Stimulated activated CD8-positive, alpha-beta memory T cell treated with anti-CD3 and anti-CD28 coated beads, Interleukin-4, amount 100 ng/mL, for 4 hours (primary cell): ENCODE results near the gene TBCK.
"Not testable (repeated sequence)": the region's sequence is repeated elsewhere in the genome, so short reads cannot be mapped to it uniquely, and the experiment has no call there.

Experiments
- DNase-seq, 2 donors: peaks; one replicate each; pipeline ENCODE4 v3.0.0-alpha.2; 2020; ENCODE audit warnings: low read depth in 2 of 2, low spot score in 1 of 2

Gene TBCK

DNA sequence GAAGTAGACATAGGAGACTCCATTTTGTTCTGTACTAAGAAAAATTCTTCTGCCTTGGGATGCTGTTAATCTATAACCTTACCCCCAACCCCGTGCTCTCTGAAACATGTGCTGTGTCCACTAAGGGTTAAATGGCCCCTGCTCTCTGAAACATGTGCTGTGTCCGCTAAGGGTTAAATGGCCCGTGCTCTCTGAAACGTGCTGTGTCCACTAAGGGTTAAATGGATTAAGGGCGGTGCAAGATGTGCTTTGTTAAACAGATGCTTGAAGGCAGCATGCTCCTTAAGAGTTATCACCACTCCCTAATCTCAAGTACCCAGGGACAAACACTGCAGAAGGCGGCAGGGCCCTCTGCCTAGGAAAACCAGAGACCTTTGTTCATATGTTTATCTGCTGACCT is 5.8 kb upstream of the TBCK start:
- not testable (repeated sequence) for DNase-seq

DNA sequence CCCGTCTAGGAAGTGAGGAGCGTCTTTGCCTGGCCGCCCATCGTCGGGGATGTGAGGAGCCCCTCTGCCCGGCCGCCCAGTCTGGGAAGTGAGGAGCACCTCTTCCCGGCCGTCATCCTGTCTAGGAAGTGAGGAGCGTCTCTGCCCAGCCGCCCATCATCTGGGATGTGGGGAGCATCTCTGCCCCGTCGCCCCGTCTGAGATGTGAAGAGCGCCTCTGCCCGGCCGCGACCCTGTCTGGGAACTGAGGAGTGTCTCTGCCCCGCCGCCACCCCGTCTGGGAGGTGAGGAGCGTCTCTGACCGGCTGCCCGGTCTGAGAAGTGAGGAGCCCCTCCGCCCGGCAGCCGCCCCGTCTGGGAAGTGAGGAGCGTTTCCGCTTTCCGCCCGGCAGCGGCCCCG is 5.2 kb upstream of the TBCK start:
- DNase-seq: not testable (repeated sequence)

DNA sequence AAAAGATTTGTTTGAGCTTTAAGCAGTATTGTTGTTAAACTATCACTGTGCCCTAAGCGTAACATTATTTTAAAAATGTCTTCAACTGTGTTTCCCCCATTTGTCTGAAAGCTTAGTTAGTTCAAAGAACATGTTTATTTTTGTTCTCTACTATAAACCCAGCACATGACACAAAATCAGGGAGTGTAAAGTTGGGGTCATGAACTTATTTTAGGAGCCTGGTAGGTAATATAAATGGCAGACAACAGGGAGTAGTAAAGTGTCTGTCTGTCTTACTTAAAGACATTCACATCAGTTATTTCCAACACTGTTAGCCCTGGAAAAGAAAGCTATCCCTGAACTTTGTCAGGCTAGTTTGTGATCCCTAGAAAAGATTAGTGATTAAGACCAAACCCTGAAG is 4.2 kb upstream of the TBCK start:
- DNase-seq: no peak

DNA sequence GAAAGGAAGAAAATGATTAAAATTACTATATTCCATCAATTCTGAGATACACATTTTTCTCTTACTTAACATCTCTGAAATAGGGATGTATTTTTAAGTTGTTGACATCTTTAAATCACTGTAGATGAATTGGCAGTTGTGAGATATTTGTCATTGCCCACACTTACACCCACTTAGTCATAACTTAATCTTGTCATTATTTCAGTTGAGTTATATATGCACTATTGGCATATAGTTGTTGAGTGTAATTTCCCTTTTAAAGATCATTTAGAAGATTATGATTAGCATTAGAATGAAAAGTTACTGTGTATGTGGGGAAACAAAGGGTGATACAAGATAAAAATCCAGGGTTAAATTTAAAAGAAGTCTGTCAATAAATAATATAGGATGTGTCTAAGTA is 2.5 kb upstream of the TBCK start:
- DNase-seq: no peak

DNA sequence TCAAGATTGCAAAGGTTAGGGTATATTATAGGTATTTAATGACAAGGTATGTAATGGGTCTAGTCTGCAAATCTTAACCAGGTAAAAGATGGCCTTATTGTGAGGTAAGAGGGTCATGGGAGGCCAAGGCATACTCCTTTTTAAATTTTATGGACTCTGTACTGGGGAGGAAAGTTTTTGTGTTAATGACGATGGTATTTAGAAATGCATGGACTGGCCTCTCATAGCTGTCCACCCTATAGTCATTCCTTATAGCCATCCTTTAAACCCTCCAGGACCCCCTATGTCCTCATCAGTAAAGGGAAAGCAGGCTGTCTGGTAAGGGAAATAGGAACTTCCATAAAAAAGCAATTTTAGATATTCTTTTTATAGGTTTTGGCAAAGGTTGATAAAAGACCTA is 1.8 kb upstream of the TBCK start:
- DNase-seq: no peak

DNA sequence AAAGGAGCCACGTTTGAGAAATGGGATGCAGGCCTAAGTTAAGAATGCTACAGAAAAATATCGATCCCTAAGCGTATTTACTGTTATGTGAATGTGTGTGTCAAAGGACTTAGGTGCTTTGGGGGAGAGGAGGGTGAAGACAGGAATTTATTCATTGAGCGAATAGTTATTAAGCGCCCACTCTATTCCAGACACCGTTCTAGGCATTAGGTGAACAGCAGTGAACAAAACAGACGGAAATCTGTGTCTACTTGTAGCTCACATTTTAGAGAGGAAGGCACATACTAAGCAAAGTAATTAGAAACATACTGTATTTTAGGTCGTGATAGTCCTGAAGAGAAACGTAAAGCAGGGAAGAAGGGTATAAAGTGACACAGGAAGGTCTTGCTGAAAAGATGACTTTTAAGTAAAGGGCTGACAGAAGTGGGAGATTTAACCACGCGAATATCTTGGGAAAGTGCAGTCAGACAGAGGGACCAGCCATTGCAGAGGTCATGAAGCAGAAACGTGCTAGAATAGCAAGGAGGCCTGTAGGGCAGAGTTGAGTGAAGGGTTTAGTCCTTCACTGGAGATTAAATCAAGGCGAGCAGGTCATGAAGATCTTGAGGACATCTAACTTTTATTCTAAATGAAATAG is 882 bp upstream of the TBCK start:
- no peak for DNase-seq

DNA sequence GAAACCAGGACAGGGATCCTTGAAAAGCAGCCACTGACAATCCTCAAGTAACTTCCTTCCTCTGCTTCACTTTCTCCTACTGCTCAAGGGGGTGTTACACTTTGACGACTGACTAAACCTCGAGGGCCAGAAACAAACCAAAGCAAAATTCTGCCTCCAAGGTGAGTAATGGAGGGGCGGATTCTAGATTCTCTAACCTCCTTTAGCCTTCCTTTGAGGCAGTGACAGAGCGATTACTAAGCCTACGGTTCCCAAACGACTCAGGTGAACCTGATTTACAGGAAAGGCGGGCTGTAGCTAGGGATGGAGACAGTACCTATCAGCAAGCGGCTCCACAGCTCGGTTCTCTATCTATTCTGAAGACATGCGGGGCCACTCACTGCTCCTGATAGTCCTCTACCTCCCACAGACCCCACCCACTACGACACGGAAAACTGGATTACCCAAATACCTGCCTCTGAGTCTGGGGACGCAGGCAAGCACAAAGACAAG is 487 bp downstream of the TBCK start:
- peak; percentile 14 to 19 for DNase-seq

DNA sequence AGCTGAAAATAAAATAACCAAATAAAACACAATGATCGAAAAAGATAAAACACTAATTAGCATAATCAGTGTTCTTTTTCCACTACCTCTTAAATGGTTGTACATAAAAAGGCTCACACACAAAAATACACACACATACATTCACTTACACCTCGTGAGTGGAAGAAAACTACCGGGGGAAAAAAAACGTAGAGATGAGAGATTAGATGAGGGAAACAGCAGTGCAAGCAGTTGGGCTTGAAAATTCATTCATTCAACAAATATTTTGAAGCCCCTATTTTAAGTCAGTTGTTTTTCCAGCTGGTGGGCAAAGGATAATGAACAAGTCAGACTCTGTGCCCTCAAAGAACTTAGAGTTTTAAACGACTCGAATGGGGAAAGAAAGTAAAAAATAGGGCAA is 1.0 kb downstream of the TBCK start:
- DNase-seq: no peak

DNA sequence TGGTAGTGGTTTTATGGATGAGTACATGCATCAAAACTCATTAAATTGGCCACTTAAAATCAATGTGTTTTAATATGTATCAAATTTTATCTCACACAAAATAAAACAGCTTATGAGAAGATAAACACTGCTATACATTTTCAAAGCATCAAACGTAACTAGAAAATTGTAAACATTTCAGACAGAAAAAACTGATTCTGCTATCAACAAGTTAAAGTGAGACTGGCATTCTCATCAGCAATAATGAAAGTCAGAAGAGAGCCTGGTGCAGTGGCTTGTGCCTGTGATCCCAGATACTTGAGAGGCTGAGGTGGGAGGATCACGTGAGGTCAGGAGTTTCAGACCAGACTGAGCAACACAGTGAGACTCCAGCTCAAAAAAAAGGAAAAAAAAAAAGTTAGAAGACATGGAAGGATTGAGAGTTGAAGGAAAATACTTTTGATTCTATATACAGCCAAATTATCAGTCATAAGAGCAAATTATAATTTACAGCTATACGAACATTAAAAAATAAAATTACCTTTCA is 2.9 kb downstream of the TBCK start:
- DNase-seq: no peak

DNA sequence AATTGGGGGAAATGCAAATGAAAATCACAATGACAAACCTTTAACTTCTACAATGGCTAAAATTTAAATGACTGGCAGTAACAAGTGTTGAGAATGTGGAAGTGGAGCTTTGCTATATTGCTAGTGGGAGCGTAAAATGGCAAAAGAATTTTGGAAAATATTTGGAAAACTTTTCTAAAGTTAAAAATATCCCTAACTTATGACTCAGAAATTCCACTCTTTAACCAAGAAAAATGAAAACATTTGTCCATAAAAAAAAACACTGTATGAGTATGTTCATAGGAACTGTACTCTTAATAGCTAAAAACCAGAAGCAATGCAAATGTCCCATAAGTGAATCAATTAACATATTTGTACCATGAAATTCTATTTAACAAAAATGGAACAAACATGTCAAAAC is 3.6 kb downstream of the TBCK start:
- no peak for DNase-seq

DNA sequence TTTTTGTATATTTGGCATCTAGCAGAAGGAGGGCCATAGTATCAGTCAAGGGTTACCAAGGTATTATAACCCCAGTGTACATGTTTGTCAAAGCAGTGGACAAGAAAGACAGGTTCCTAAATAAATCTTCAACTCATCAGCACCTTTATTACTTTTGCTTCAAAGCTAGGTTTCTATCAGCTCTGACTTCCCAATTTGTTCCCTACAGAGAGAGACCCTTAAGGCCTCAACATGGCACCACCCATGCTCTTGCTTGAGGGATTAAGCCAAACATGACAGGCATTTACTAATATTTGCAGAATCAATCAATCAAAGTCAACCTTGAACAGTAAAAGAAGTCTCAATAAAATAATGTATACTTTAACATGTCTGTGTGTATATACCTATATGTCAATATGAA is 9.4 kb downstream of the TBCK start:
- DNase-seq: no peak

DNA sequence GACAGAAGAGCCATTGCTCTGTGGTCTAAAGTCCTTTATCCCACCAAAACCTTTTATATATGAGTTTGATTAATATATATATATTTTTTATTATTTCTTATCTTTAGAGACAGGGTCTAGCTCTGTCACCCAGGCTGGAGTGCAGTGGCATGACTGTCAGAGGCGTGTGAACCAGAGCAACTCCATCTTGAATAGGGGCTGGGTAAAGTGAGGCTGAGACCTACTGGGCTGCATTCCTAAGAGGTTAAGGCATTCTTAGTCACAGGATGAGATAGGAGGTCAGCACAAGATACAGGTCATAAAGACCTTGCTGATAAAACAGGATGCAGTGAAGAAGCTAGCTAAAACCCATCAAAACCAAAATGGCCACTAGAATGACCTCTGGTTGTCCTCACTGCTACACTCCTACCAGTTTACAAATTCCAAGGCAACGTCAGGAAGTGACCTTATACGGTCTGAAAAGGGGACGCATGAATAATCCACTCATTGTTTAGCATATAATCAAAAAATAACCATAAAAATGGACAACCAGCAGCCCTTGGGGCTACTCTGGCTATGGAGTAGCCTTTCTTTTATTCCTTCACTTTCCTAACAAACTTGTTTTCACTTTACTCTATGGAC is 10.5 kb downstream of the TBCK start:
- DNase-seq: no peak

DNA sequence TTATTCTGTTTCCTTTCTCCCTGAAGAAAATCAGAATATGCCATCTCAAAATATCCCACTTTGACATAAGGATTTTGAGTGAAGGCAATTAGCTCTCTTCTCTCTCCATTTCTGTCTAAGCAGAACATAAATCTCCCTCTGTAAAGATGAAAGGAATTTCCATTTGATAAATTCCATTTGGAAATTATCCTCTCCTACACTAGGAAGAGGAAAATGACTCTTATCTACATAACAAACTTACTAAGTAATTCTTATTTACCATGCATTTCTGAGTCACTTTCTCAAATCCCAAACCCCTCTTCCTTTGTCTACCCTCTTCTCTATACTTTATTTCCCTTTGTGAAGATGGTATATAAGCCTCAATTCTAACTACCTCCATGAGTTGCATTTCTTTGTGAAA is 11.4 kb downstream of the TBCK start:
- DNase-seq: no peak

DNA sequence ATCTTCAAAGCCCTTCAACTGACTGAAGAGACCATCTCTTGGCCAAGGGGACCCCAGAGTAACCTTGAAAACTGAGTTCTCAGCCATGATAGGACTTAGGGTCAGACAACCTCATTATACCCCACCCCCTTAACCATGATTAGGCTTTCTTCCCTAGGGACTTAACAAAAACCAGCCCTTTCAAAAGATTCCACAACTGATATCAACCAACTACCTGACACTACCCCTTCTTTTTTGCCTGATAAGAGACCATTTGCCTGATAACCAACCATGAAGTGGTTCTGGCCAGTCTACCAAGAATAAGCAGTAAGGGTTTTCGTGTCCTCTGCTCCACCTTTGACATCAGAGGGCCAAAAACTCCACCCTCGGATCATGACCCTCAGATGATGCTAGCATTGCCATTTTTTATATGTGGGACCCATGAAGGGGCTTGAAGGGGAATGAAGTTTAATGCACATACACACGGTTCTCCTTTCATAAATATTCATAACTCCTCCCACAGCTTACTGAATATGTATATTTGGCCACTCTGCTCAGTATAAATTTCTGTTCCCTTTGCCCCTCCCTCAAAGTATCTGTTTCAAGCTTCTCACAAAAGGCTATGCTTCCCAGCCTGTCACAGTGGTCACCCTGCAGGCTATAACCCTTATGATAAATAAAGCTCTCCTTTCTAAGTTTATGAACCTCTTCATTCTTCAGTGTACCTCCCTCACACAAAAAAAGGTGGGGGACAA is 12.3 kb downstream of the TBCK start:
- no peak for DNase-seq

DNA sequence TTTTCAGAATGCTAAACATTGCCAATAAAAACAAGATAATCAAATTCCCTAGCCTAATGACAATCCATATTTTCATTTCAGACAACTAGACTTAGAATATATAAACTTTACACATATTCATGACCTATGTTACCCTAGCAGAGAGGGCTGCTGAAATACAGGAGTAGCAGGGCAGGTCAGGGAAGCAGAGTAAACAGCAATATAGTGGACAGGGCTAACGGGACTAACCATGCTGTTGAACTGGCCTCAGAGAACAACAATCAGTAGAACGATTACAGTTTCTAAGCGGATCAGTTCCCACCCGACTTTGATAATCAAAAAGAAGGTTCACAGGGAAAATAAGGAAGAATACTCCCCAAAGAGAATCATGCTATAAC is 14.0 kb downstream of the TBCK start:
- no peak for DNase-seq

DNA sequence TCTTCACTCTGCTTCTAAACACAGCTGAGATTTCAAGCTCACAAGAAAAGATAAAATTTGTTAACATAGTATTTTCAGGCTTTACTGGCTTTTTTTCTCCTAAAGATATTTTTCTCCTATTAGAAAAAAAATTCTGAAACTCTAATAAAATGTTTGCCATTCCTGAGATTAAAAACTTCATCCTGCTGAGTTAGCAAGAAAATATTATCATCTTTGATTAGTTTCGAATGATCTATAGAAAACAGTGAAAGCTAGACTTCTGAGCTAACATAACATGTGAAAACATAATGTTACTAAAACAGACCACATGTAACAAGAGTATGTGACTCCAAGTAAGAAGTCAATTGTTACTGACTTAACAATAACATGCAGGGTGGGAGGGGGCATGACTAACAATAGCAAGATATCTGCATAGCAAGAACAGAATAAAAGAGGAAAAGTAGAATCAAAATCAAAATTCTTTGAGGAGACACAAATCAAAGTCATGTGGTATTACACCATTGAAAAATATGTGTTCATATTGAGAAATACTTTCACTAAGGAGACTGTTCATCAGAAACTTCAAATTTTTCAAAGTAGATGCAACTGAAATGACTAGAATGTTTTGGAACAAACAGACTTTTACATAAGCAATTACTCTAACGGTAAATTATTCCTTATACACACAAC is 14.5 kb downstream of the TBCK start:
- no peak for DNase-seq

DNA sequence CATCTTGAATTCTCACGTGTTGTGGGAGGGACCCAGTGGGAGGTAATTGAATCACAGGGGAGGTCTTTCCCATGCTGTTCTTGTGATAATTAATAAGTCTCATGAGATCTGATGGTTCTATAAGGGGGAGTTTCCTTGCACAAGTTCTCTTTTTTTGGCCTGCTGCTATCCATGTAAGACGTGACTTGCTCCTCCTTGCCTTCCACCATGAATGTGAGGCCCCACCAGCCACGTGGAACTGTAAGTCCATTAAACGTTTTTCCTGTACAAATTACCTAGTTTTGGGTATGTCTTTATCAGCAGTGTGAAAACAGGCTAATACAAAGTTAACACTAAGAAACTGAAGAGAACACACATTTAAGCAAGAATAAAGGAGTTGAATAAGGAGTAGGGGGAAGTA is 16.0 kb downstream of the TBCK start:
- no peak for DNase-seq

DNA sequence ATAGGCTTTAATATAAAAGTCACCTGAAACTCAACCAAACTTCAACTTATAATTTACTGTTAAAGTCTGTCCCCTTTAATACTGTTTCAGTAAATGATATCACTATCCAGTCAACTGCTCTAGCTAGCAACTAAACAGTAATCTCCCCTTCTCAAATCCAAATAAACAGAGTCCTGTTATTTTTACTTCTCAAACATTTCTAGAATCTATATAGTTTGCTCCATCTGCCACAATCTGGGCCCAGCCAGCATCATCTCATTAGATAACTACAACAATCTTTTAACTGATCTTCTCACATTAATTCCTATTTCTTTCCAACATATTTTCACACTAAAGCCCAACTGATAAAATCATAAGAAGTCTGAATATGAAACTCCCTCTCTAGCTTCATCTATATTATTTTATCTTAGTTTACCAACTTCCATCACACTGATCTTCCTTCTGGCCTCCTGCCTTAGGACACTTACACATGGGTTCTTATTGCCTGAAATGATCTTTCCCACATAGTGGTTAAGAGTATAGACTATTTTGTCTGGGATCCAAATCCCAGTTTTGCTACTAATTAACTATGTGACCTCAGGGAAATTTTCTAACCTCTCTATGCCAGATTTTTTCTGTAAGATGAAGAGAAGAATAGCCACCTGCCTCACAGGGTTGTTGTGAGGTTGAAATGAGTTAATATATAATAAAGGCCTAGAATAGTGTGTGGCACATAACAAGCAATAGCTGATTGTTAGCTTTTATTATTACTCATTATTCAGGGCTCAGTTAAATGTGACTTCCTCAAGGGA is 18.6 kb downstream of the TBCK start:
- no peak for DNase-seq

DNA sequence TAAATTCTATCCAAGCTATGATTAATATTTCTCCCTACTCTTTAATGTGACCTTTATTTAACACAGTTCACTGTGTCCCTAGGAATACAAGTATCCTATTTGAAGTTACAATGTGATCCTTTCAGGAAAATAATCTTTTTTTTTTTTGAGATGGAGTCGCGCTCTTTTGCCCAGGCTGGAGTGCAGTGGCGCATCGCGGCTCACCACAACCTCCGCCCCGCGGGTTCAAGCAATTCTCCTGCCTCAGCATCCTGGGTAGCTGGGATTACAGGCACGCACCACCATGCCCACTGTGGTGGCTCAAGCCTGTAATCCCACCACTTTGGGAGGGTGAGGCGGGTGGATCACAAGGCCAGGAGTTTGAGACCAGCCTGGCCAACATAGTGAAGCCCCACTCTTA is 21.9 kb downstream of the TBCK start:
- DNase-seq: no peak

DNA sequence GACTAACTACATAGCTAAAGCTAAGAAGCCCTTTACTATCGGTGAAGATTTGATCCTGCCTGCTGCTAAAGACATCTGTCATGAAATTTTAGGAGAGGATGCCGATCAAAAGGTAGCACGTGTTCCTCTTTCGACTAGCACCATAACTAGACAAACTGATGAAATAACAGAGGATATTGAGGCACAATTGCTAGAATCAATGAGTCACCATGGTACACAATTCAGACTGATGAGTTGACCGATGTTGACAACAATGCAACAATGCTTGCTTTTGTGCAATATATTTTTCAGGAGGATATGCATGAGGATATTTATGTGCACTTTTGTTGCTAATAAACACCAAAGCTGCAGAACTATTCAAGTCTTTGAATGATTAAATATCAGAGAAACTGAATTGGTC is 24.3 kb downstream of the TBCK start:
- DNase-seq: no peak

DNA sequence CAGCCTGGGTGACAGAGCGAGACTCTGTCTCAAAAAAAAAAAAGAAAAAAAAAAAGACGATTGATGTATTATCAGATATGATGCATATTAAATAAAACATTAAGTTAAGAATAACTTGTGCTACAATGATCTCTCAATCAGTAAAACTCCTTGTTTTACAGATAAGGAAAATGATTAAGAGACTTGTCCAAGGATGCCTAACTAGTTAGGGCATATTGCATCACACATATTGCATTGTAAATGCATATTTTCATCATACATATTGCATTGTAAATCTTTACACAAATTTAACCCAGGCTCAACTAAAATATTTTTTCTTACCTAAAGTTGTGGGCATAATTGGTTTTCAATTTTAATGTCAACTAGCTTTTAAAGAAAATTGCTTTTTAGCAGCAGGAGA is 26.3 kb downstream of the TBCK start:
- DNase-seq: no peak
